Thymus (tissue), 11 donors: ENCODE results near the gene ST7. TPM values are rescaled to one million over a fixed set of nuclear protein-coding genes. Genes with fewer than 3 reads are reported as not detected.

ENCODE experiments used
- DNase-seq, 9 donors: peaks; one replicate each; pipeline ENCODE4 v3.0.0-alpha.2; 2013; ENCODE audit warnings: low spot score in 9 of 9, low read depth in 6 of 9, missing footprints in 1 of 9
- H3K27ac ChIP-seq, 2 donors: one replicate each; pipeline ENCODE4 v1.5.1; 2013; ENCODE audit warnings: control low read depth in 1 of 2, low read depth in 1 of 2, low read length in 1 of 2, mild to moderate bottlenecking in 1 of 2, moderate library complexity in 1 of 2
- H3K27me3 ChIP-seq, 2 donors: one replicate each; pipeline ENCODE4 v1.5.1; 2013; ENCODE audit warnings: low read length in 1 of 2; ENCODE audit not compliant: control insufficient read depth in 2 of 2, insufficient read depth in 1 of 2
- H3K36me3 ChIP-seq, 2 donors: one replicate each; pipeline ENCODE4 v1.5.1; 2013; ENCODE audit warnings: low read length in 1 of 2, mild to moderate bottlenecking in 1 of 2, moderate library complexity in 1 of 2; ENCODE audit not compliant: control insufficient read depth in 2 of 2, insufficient read depth in 2 of 2
- H3K4me1 ChIP-seq, 2 donors: one replicate each; pipeline ENCODE4 v1.5.1; 2013; ENCODE audit warnings: low read length in 2 of 2; ENCODE audit not compliant: control insufficient read depth in 2 of 2, insufficient read depth in 2 of 2
- H3K4me3 ChIP-seq, 2 donors: one replicate each; pipeline ENCODE4 v1.5.1; 2013; ENCODE audit warnings: low read length in 2 of 2, control low read depth in 1 of 2, mild to moderate bottlenecking in 1 of 2
- H3K9me3 ChIP-seq, 2 donors: one replicate each; pipeline ENCODE4 v1.5.1; 2013; ENCODE audit warnings: low read length in 1 of 2, mild to moderate bottlenecking in 1 of 2; ENCODE audit not compliant: control insufficient read depth in 2 of 2, insufficient read depth in 1 of 2
- WGBS: extraction: QIAGEN DNeasy Blood & Tissue Kit; methylation state at CpG from one replicate; pipeline ENCODE4 v1.1.7; 2013; 5-methylcytosine and 5-hydroxymethylcytosine counted together
- polyA plus RNA-seq: library from polyadenylated mRNA; stranded (reverse); fragments of 200-250 nt; gene quantifications from one replicate; pipeline ENCODE4 v1.2.3, GENCODE V29; 2013
- total RNA-seq: library from RNA; stranded (reverse); fragments of 120-200 nt; gene quantifications from one replicate; pipeline ENCODE4 v1.2.4, GENCODE V29; 2013
- donor health status: healthy.

ST7 gene
- total and polyA plus RNA-seq, 2 donors, result 9.3 to 11.5 TPM

DNA sequence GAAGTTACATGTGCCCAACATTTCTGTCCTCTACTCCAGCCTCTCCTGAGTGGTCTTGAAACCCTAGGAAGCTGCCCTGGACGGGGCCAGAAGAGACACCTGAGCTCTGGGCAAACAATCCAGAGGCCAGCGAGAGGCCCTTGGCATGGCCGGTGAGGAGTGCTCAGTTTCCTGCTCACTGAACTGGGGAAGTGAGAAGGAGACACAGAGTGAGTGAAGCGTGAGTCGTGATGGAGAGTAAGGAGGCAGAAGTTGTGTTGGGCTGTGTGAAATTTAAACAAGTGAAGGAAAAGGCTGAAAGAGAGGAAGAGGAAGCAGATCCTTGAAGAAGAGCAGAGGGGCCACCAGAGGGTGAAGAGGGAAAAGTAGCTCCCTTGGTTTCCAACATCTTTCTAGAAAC is 296.4 kb downstream of the ST7 start:
- Histone ChIP-seq H3K27ac (no peak overlapping the region), H3K4me3 (no peak overlapping the region), H3K4me1 (no peaks in the 10 kb centered on the region), H3K36me3 (no peaks in the 10 kb centered on the region), H3K9me3 (no peaks in the 10 kb centered on the region), H3K27me3 (no peaks in the 10 kb centered on the region)
- DNase-seq, result no peak
- WGBS, result 75% methylated on average over 5 of the region's 5 CpGs

DNA sequence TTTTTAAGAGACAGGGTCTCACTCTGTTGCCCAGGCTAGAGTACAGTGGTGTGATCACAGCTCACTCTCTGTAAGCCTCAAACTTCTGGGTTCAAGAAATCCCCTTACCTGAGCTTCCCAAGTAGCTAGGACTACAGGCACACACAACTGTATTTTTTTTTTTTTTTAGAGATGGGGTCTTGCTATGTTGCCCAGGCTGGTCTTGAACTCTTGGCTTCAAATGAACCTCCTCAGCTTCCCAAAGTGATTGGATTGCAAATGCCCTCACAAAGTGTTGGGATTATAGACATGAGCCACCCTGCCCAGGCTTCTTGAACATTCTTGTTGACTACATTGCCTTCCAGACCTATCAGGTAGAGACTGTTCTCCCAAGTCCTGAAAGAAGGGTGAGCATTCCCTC is 296.9 kb downstream of the ST7 start:
- no peak for DNase-seq
- H3K4me3 ChIP-seq, result no peak overlapping the region
- no peaks in the 10 kb centered on the region for H3K9me3 ChIP-seq
- no peaks in the 10 kb centered on the region for H3K4me1 ChIP-seq
- H3K36me3 ChIP-seq, result no peaks in the 10 kb centered on the region
- H3K27ac ChIP-seq, result no peak overlapping the region
- H3K27me3 ChIP-seq, result no peaks in the 10 kb centered on the region

DNA sequence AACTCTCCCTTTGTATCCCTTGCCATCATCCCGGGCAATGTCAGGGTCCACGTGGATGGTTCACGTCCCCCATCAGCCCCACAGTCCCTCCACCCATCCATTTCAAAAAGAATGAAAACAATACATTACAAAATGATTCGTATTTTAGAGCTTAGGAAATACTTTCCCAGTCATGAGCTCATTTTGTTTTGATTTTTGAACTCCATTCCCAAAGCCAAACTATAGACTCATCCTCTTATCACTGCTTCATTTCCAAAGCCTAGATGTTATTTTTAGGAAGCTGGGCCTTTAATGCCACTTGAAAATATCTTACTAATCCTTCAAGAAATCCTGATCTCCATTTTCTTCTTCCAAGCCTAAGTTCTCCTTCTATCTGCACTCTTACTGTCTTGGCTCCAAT is 297.5 kb downstream of the ST7 start:
- Histone ChIP-seq H3K4me1 (no peaks in the 10 kb centered on the region), H3K36me3 (no peaks in the 10 kb centered on the region), H3K9me3 (no peaks in the 10 kb centered on the region), H3K27ac (no peak overlapping the region), H3K27me3 (no peaks in the 10 kb centered on the region), H3K4me3 (no peak overlapping the region)
- 94% methylated on average over 4 of the region's 4 CpGs for WGBS
- no peak for DNase-seq

GRCh38 chr7:117251687-117252086 is 298.4 kb downstream of the ST7 start:
- Histone ChIP-seq H3K9me3 (no peaks in the 10 kb centered on the region), H3K4me1 (no peaks in the 10 kb centered on the region), H3K36me3 (no peaks in the 10 kb centered on the region), H3K27ac (no peak overlapping the region), H3K27me3 (no peaks in the 10 kb centered on the region), H3K4me3 (no peak overlapping the region)
- DNase-seq, result no peak
- 97% methylated on average over 4 of the region's 4 CpGs for WGBS

GRCh38 chr7:117259615-117260014 is 306.3 kb downstream of the ST7 start:
- no peaks in the 10 kb centered on the region for H3K27me3 ChIP-seq
- H3K9me3 ChIP-seq, result no peaks in the 10 kb centered on the region
- no peak overlapping the region for H3K4me3 ChIP-seq
- no peaks in the 10 kb centered on the region for H3K36me3 ChIP-seq
- no peaks in the 10 kb centered on the region for H3K4me1 ChIP-seq
- 41% methylated on average over 1 of the region's 1 CpG for WGBS
- no peak for DNase-seq
- H3K27ac ChIP-seq, result no peak overlapping the region

- Histone ChIP-seq H3K36me3 (no peaks in the 10 kb centered on the region), H3K27ac (no peak overlapping the region), H3K4me3 (no peak overlapping the region), H3K4me1 (no peaks in the 10 kb centered on the region), H3K27me3 (no peaks in the 10 kb centered on the region), H3K9me3 (no peaks in the 10 kb centered on the region)
- no peak for DNase-seq
- 89% methylated on average over 2 of the region's 2 CpGs for WGBS
These were observed 309.2 kb downstream of the ST7 start for GRCh38 chr7:117262546-117262945.

DNA sequence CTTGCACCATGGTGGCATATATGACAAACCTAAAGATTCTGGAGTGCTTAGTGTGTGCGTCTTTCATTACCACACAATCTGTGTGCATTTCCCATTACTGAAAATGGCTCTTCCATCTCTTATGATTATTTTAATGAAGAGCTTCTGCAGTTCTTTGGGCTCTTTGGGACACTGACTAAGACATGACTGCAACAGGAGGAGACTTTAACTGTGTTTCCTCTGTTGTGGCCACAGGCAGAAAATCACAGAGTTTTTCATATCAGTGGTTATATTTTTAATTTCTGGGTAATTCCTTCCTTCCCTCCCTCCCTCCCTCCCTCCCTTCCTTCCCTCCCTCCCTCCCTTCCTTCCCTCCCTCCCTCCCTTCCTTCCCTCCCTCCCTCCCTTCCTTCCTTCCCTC is 311.4 kb downstream of the ST7 start:
- Histone ChIP-seq H3K9me3 (no peaks in the 10 kb centered on the region), H3K27ac (no peak overlapping the region), H3K4me1 (no peaks in the 10 kb centered on the region), H3K27me3 (no peaks in the 10 kb centered on the region), H3K36me3 (no peaks in the 10 kb centered on the region), H3K4me3 (no peak overlapping the region)
- 46% methylated on average over 1 of the region's 1 CpG for WGBS
- DNase-seq, result no peak

DNA sequence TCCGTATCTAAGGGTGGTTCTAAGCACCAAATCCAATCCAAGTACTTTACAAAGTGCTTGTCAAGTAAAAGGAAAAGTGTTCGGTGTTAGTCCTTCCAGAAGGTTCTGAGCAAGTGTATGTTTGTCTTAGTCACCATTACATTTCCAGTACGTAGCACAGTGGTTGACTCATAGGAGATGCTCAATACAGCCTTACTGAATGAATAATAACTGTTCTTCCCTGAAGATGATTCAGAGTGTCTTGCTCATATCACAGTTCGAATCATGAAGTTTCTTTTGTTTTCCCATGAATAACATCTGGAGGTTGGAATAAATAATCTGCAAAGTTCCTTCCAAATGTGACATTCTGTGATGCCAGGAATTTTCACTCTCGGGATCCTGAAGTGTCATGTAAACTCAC is 316.1 kb downstream of the ST7 start:
- Histone ChIP-seq H3K36me3 (no peaks in the 10 kb centered on the region), H3K9me3 (no peaks in the 10 kb centered on the region), H3K4me1 (peaks cover 0 to 2% of the 10 kb centered on the region in 2 donors), H3K27ac (no peak overlapping the region), H3K4me3 (no peak overlapping the region), H3K27me3 (no peaks in the 10 kb centered on the region)
- WGBS, result 93% methylated on average over 5 of the region's 5 CpGs
- DNase-seq, result no peak

GRCh38 chr7:117269886-117270285 is 316.6 kb downstream of the ST7 start:
- H3K4me3 ChIP-seq, result no peak overlapping the region
- no peaks in the 10 kb centered on the region for H3K27me3 ChIP-seq
- no peaks in the 10 kb centered on the region for H3K36me3 ChIP-seq
- 94% methylated on average over 3 of the region's 3 CpGs for WGBS
- peaks cover 0 to 2% of the 10 kb centered on the region in 2 donors for H3K4me1 ChIP-seq
- no peak for DNase-seq
- H3K9me3 ChIP-seq, result no peaks in the 10 kb centered on the region
- H3K27ac ChIP-seq, result no peak overlapping the region

DNA sequence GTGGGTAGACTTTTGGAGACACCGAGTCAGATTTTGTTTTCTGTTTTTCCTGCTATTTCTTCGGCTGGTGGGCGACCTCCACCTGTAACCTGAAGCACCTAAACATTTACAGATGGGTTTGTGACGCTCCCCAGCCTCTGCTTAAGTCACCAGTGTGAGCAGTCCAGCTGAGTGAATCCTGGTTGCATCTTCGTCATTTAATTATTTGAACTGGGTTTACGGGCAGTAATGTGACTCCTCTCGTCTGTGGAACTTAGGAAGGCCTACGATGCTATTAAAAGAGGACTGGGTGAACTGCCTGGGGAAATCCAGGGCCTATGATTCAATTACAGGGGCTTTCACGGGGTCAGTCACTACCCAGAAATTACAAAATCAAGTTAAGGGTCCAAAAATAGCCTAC is 317.1 kb downstream of the ST7 start:
- 89% methylated on average over 9 of the region's 9 CpGs for WGBS
- Histone ChIP-seq H3K9me3 (no peaks in the 10 kb centered on the region), H3K27me3 (no peaks in the 10 kb centered on the region), H3K36me3 (no peaks in the 10 kb centered on the region), H3K27ac (no peak overlapping the region), H3K4me3 (no peak overlapping the region), H3K4me1 (peaks cover 0 to 2% of the 10 kb centered on the region in 2 donors)
- no peak for DNase-seq
